Parathyroid adenoma (tissue), 2 donors: ENCODE data around the gene C4orf50.

ENCODE experiments used
- H2AFZ ChIP-seq: fragments of 300-600 bp; sonication (generic); one replicate; pipeline ENCODE4 v1.7.0; 2017; ENCODE audit warnings: antibody characterized with exemption, mild to moderate bottlenecking
- H3K27ac ChIP-seq: fragments of 300-600 bp; sonication (generic); one replicate; pipeline ENCODE4 v1.7.0; 2017
- H3K27me3 ChIP-seq: fragments of 300-600 bp; sonication (generic); one replicate; pipeline ENCODE4 v1.7.0; 2017; ENCODE audit warnings: low read length; ENCODE audit not compliant: control insufficient read depth, insufficient read depth
- H3K36me3 ChIP-seq: fragments of 300-600 bp; sonication (generic); one replicate; pipeline ENCODE4 v1.7.0; 2017; ENCODE audit warnings: low read length; ENCODE audit not compliant: control insufficient read depth, insufficient read depth
- H3K4me1 ChIP-seq: fragments of 300-600 bp; sonication (generic); one replicate; pipeline ENCODE4 v1.7.0; 2017; ENCODE audit warnings: control low read depth
- H3K4me2 ChIP-seq: fragments of 300-600 bp; sonication (generic); one replicate; pipeline ENCODE4 v1.7.0; 2017; ENCODE audit warnings: low read length
- H3K4me3 ChIP-seq: fragments of 300-600 bp; sonication (generic); one replicate; pipeline ENCODE4 v1.7.0; 2017; ENCODE audit warnings: low read depth, low read length
- H3K79me2 ChIP-seq: fragments of 300-600 bp; sonication (generic); one replicate; pipeline ENCODE4 v1.7.0; 2017; ENCODE audit warnings: control low read depth
- H3K9ac ChIP-seq: fragments of 300-600 bp; sonication (generic); one replicate; pipeline ENCODE4 v1.7.0; 2017; ENCODE audit warnings: mild to moderate bottlenecking
- H3K9me3 ChIP-seq: fragments of 300-600 bp; sonication (generic); one replicate; pipeline ENCODE4 v1.7.0; 2017; ENCODE audit warnings: low read length; ENCODE audit not compliant: control insufficient read depth
- CTCF ChIP-seq: fragments of 300-600 bp; sonication (generic); IDR thresholded peaks from one replicate; pipeline ENCODE4 v1.7.0; 2017; ENCODE audit warnings: antibody characterized with exemption, mild to moderate bottlenecking
- donor health status: primary hyperparathyroidism.

C4orf50 gene

GRCh38 chr4:6056976-6057766, 38.9 kb upstream of the C4orf50 start:
- no peak overlapping the region for H3K4me2 ChIP-seq
- H3K4me3 ChIP-seq, result no peak overlapping the region
- no peak overlapping the region for H3K9ac ChIP-seq
- H3K79me2 ChIP-seq, result no peaks in the 10 kb centered on the region
- no peak for TF ChIP-seq CTCF
- no peak overlapping the region for H2AFZ ChIP-seq
- H3K27me3 ChIP-seq, result no peaks in the 10 kb centered on the region
- no peaks in the 10 kb centered on the region for H3K4me1 ChIP-seq
- H3K27ac ChIP-seq, result no peak overlapping the region
- H3K9me3 ChIP-seq, result no peaks in the 10 kb centered on the region
- no peaks in the 10 kb centered on the region for H3K36me3 ChIP-seq

- Histone ChIP-seq H3K9me3 (no peaks in the 10 kb centered on the region), H3K4me2 (no peak overlapping the region), H3K27ac (no peak overlapping the region), H3K9ac (no peak overlapping the region), H3K79me2 (no peaks in the 10 kb centered on the region), H3K36me3 (no peaks in the 10 kb centered on the region), H3K4me1 (no peaks in the 10 kb centered on the region), H3K4me3 (no peak overlapping the region), H3K27me3 (no peaks in the 10 kb centered on the region), H2AFZ (no peak overlapping the region)
- no peak for TF ChIP-seq CTCF
These were observed 37.2 kb upstream of the C4orf50 start for GRCh38 chr4:6055436-6055835.

- no peaks in the 10 kb centered on the region for H3K9me3 ChIP-seq
- no peak overlapping the region for H2AFZ ChIP-seq
- H3K4me3 ChIP-seq, result no peak overlapping the region
- no peaks in the 10 kb centered on the region for H3K4me1 ChIP-seq
- no peak overlapping the region for H3K27ac ChIP-seq
- no peak overlapping the region for H3K9ac ChIP-seq
- no peak overlapping the region for H3K4me2 ChIP-seq
- no peaks in the 10 kb centered on the region for H3K36me3 ChIP-seq
- TF ChIP-seq CTCF, result no peak
- no peaks in the 10 kb centered on the region for H3K79me2 ChIP-seq
- H3K27me3 ChIP-seq, result no peaks in the 10 kb centered on the region
These were observed 36.8 kb upstream of the C4orf50 start for GRCh38 chr4:6055030-6055429.

- Histone ChIP-seq H2AFZ (no peak overlapping the region), H3K9ac (no peak overlapping the region), H3K9me3 (no peaks in the 10 kb centered on the region), H3K4me3 (no peak overlapping the region), H3K27me3 (no peaks in the 10 kb centered on the region), H3K4me2 (no peak overlapping the region), H3K79me2 (no peaks in the 10 kb centered on the region), H3K36me3 (no peaks in the 10 kb centered on the region), H3K4me1 (no peaks in the 10 kb centered on the region), H3K27ac (no peak overlapping the region)
- no peak for TF ChIP-seq CTCF
These were observed 36.1 kb upstream of the C4orf50 start for GRCh38 chr4:6054162-6054922.
